ENCODE results near the gene PTPRT.

Gene PTPRT

DNA sequence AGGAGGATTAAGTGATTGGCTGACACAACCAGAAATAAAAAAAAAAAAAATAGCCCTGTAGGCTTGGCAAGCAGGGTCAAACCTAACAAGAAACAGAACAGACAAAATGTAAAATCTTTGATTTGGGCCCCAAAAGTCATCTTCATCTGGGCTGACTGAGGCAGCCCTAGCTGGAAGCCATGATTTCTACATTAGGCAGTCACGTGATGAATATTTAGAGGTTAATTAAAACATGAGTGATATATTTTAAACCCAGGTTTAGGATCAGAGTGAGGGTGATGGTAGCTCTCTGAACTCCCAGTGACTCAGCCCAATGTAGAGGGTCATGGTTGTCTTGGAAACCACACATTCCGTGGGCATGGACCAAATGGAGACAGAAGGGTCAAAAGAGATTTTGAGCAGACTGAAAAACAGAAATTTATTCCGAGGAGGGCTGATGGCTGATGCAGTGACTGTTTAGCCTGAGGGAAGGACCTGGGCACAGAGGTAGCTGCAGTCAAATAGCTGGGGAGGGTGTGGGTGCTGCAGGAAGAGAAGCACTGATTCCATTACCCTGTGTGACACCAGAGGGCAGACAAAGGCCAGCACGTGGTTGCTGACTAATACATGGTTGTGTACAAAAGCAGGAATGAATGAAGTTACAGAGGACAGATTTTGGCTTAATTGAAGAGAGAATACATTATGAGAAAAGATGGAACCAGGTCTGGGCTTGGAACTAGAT, 998.4 kb downstream of the PTPRT start:
- no peak for DNase-seq (ENCODE audit: low spot score)

GRCh38 chr20:42190084-42190483, 999.6 kb downstream of the PTPRT start:
- DNase-seq (ENCODE audit: low spot score), result no peak

DNA sequence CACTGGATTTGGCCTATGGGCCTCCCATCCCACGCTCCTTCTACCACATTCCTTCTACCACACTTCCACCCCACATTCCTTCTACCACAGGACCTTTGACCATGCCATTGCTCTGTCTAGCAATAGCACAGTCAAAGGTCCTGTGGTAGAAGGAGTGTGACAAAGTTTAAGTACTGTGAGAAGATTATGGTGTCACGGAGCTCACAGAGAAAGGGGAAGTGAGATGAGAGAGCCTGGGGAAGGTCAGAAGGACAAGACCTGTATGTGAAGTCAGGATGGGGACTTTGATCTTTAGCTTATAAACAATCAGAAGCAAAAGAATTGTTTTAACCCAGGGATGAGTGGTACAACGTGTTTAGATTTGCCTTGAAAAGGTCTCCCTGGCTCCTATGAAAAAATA, 1003.4 kb downstream of the PTPRT start:
- DNase-seq (ENCODE audit: low spot score), result no peak

- DNase-seq (ENCODE audit: low spot score), result no peak
Measured at GRCh38 chr20:42183147-42183546, 1006.6 kb downstream of the PTPRT start.

DNA sequence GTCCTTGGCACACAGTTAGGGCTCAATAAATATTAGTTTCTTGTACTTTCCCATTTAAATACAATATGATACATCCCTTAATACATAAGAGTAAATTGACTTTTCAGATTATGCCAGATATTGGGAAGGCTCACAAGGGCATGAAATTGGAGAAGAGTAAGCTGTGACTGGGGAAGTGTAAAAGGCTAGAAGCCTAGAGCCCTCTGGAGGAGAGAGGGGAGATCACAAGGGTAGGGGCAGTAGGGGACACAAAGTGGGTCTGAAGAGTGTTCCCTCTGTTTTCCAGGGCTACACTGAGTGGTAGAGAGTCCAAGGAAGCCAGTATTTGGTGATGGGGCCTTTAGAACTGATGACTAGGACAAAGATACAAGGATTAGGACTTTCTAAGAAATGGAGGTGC, 1008.6 kb downstream of the PTPRT start:
- no peak for DNase-seq (ENCODE audit: low spot score)

DNA sequence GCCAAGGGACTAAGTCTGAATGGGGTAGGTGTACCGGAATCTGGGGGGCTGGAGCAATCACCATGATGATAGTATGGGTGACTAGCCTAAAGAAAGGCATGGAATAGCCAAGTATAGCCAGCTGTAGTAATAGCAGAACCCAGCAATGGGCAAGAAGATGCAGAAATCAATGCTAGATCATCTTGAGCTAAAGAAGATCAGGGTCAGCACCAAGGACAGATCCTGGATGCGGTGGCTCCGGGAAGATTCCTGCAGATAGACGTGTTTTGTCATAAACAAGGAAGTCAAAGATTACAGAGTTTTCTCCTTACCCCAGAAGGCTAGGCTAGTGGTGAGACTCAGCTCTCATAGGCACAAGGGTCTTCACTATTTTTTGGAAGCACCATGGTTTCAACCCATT, 1009.9 kb downstream of the PTPRT start:
- no peak for DNase-seq (ENCODE audit: low spot score)

DNA sequence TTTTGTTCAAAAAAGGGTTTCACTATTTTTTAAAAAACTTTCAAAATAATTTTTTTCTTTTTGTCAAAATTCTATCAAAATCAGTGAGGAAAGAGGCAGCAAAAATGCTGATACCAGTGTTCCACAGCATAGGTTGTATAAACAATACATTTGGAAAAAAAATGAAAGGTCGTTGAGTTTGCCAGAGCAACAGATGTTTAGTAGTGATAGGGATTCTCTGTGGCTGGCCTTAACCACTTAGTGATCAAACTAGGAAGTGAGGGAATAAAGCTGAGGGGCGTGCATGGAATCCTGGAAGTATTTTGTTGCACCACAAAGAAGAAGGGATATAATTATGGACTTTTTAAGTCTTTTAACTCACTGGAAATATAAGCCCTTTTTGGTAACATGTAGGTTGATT, 1016.3 kb downstream of the PTPRT start:
- DNase-seq (ENCODE audit: low spot score), result no peak

GRCh38 chr20:42164121-42164890, 1025.4 kb downstream of the PTPRT start:
- no peak for DNase-seq (ENCODE audit: low spot score)

GRCh38 chr20:42161228-42161829, 1028.4 kb downstream of the PTPRT start:
- no peak for DNase-seq (ENCODE audit: low spot score)

- no peak for DNase-seq (ENCODE audit: low spot score)
Measured at GRCh38 chr20:42159808-42160207, 1029.9 kb downstream of the PTPRT start.

- DNase-seq (ENCODE audit: low spot score), result no peak
Measured at GRCh38 chr20:42158272-42158671, 1031.4 kb downstream of the PTPRT start.

- no peak for DNase-seq (ENCODE audit: low spot score)
Measured at GRCh38 chr20:42155586-42155985, 1034.1 kb downstream of the PTPRT start.

DNA sequence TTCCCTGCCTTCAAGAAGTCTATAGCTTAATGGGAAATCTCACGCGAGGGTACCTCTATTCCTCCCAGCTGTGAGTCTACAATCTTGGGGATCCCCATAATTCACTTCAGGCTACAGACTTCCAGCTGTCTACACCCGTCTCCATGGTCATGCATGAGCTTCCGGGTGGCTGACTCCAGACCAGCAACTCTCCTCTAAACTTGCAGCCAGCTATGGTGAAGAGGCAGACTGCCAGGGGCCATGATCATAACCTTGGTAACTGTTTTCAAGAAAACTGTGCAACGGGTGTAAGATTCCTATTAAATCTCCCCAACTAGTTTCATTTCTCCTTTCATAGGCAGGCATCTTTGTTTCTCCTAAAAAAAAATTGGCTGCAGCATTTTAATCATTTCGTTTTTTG, 1037.1 kb downstream of the PTPRT start:
- no peak for DNase-seq (ENCODE audit: low spot score)

DNA sequence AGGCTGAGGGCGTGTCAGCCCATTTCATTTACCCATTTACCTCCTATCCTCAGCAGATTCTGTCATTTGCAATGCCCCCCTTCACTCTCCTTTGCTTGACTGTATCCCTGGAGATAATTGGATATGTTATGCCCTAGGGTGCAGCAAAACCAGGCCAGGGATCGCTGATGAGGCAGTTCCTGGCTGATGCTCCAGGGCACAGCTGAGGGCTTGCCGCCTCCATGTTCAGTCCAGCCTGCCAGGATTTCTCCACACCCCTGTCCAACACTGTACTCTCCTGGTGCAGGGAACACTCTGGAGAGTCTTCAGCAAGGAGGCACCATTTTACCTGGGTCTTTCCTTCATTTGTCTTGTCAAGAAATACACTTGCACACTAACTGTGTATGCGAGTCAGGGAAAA, 1039.5 kb downstream of the PTPRT start:
- no peak for DNase-seq (ENCODE audit: low spot score)

- DNase-seq (ENCODE audit: low spot score), result no peak
Measured at GRCh38 chr20:42138729-42139128, 1051.0 kb downstream of the PTPRT start.

DNA sequence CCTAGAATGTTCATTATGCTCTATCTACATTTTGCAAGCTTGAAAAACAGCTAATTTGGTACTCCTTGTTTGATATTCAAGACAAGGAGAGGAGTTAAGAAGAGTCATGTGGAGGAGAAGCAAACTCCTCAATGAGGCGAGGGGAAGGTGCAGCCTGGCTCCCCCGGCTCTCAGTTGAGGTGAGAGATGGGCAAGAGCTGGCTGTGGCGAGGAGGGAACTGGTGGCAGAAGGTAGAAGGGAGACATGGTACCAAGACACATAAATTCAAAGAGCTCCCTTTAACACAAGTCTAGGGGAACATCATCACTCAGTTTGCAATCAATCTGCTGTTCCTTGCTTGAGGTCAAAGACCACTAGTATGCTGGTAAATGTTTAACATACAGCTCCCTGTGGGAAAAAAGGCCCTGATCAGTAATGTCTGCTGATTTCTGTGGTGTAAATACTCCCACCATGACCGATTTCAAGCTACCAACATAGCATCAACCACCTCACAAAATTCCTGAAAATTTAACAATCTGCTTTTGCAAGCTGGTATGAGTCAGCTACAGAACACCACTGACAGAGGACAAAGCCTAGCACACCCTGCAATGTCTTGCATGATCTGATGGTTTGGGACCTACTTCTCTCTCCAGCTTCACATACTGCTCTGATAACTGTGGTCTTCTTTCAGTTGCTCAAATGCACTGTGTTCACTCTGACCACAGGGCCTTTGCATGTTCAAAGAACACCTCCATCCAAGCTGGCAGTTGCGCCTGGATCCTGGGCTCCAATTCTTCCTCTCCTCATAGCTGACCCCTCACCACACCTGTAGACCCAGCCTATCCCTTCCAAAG, 1055.2 kb downstream of the PTPRT start:
- DNase-seq (ENCODE audit: low spot score), result no peak

GRCh38 chr20:42130810-42131596, 1058.7 kb downstream of the PTPRT start:
- DNase-seq (ENCODE audit: low spot score), result no peak

DNA sequence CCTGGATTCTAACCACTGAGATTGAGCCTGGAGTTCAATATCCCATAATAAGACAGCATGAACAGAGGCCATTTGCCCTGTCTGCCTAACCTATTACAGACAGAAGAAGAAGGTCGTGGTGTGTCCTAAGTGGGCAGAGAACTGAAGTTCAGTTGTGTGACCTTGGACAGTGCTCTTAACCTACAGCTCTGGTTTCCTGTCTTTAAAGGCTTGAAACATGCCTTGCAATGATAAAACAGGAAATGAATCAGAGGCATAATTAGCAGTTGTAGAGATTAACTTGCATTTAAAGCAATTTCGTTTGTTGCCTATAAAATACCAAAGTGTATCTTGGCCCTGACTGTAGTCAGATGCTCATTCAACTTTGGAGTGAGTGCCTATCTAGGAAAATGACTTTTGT, 1064.3 kb downstream of the PTPRT start:
- DNase-seq (ENCODE audit: low spot score), result no peak

DNA sequence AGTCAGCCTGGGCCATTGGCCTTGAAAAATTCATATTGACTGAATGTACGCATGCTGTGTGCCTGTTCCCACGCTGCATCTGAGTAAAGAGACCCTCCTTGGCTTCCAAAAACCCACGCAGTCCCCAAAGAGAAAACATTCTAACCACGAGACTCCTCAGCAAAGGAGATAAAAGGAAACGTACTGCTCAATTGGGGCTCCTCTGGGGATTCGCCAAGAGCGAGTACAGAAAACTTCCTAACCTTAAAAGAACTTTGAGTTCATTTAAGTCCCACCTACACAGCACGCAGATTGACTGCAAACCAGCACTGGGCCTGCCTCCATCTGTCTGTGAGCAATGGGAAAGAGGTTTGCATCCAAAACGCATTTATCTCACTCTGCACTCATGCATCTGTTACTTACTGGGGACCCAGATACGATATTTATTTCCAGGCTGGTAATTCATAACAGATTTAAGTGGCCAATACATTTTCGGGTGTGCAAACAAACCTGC, 1065.7 kb downstream of the PTPRT start:
- no peak for DNase-seq (ENCODE audit: low spot score)

DNA sequence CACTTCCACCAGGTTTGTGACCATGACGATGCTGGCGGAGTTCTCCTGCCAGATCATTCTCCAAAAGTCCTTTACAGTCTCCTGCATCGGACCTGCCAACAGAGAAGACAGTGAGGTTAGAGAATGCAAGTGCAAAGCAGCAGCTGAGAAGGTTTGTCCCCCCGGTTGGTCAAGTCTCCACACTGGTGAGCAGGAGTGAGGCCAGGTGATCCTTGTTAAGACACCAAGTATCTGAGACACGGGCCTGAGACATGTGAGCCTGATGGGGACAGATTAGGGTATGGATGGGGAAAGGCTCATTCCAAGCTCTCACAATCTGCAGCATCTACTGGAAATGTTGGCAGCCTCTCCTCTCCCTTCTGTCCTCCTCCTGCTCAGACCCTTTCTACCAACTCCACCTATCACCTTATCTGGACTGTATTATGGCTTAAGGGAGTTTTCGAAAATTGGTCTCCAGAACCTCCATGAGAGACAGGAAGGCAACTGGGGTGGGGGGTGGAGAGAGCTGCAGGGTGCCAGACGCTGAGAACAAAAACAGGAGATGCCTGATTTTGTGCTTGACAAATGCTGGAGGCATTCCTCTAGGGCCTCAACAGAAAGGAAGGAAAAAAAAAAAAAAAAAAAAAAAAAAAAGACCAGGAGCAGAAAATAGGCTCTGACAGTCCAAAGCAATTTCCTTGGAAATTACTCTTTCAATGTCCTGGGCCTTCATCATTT, 1071.1 kb downstream of the PTPRT start:
- DNase-seq (ENCODE audit: low spot score), result no peak

GRCh38 chr20:42118001-42118400, 1071.7 kb downstream of the PTPRT start:
- no peak for DNase-seq (ENCODE audit: low spot score)

All from hematopoietic multipotent progenitor cell treated with erythropoietin and hydrocortisone succinate and interleukin-3 and kit ligand, for 17 days (in vitro differentiated cells).